Peyer's patch (tissue), 4 donors: ENCODE data around the gene TRAPPC2L.

Experiments
- CTCF ChIP-seq, 6 experiments: fragments of 450-650 bp in 4 of 6; fragments of 200-600 bp in 2 of 6; sonication (generic) in 1 of 6; IDR thresholded peaks; one replicate each; pipeline ENCODE4 v1.5.1; 2017 to 2019; ENCODE audit warnings: antibody characterized with exemption in 6 of 6, mild to moderate bottlenecking in 3 of 6, moderate library complexity in 1 of 6
- POLR2A ChIP-seq, 2 donors: fragments of 450-650 bp; IDR thresholded peaks; one replicate each; pipeline ENCODE4 v1.5.1; 2017; ENCODE audit warnings: antibody characterized with exemption in 2 of 2, mild to moderate bottlenecking in 2 of 2, moderate library complexity in 2 of 2

GRCh38 chr16:88827727-88828126, 29.2 kb upstream of the TRAPPC2L start:
- TF ChIP-seq CTCF (IDR thresholded peaks at IDR 0.05) (no peak), POLR2A (IDR thresholded peaks at IDR 0.05) (no peak)
